Urinary bladder (tissue), 4 donors: ENCODE results near the gene SPOCK1. TPM values are rescaled to one million over a fixed set of nuclear protein-coding genes. Genes with fewer than 3 reads are reported as not detected.

Source experiments
- DNase-seq: peaks from one replicate; pipeline ENCODE4 v3.0.0-alpha.2; 2015; ENCODE audit errors: extremely low spot score
- H3K27ac ChIP-seq: one replicate; pipeline ENCODE4 v1.5.1; 2013; ENCODE audit warnings: low read depth, mild to moderate bottlenecking, moderate library complexity
- H3K36me3 ChIP-seq: one replicate; pipeline ENCODE4 v1.6.1; 2013; ENCODE audit warnings: mild to moderate bottlenecking, moderate library complexity; ENCODE audit not compliant: insufficient read depth
- H3K4me1 ChIP-seq: one replicate; pipeline ENCODE4 v1.6.1; 2013; ENCODE audit warnings: mild to moderate bottlenecking, moderate library complexity; ENCODE audit not compliant: insufficient read depth
- H3K4me3 ChIP-seq: one replicate; pipeline ENCODE4 v1.5.1; 2013; ENCODE audit warnings: low read depth, low read length
- WGBS: extraction: QIAGEN DNeasy Blood & Tissue Kit; methylation state at CpG from one replicate; pipeline ENCODE4 v1.1.7; 2013; 5-methylcytosine and 5-hydroxymethylcytosine counted together
- polyA plus RNA-seq: library from polyadenylated mRNA; stranded (reverse); fragments of 200-250 nt; gene quantifications from one replicate; pipeline ENCODE4 v1.2.3, GENCODE V29; 2013
- total RNA-seq: library from RNA; depleted of rRNA; stranded (reverse); fragments of >200 nt; gene quantifications from one replicate; pipeline ENCODE4 v1.2.3, GENCODE V29; 2014
- donor health status: healthy with polysubstance abuse.
- donor health status: healthy.

SPOCK1 gene
- total and polyA plus RNA-seq, 2 donors = 8.9 to 11.2 TPM

DNA sequence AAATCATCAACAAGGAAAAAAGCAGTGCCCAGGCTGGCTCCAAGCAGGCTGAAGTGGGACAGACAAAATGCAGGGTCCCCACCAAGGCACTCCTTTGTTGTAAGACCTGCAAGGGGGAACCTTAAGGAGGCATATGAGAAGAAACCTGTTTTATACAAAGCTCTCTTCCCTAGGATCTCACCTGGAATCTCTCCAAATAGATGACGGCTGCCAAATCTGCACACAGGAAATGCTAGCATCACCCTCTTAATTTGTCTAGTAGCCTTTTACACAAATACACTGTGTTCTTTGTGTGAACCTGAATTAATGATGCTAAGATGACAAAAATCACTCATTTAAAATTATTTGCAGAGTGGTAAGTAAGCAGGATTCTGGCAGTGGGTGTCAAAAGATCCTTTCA lies 280.2 kb downstream of the SPOCK1 start:
- Histone ChIP-seq H3K36me3 (no peaks in the 10 kb centered on the region), H3K4me3 (no peak overlapping the region), H3K4me1 (no peaks in the 10 kb centered on the region), H3K27ac (no peak overlapping the region)
- WGBS = 33% methylated on average over 1 of the region's 1 CpG
- no peak for DNase-seq

DNA sequence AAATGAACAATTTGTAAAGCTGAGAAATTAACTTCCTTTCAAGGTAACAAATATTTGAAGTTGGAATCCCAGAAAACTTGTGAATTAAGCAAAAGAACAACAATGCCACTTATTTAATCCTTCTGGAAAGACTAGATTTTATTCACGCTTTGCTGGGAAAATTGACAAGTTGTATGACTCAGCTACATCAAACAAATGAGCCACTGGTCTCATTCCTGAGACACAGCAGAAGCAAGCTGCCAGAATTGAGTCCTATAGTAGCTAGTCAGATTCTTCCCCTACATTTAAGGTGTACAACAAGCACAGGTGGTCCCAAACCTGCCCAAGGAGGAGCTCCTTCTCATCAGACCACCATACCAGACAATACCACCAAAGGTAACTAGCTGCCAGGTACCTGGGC lies 280.7 kb downstream of the SPOCK1 start:
- no peak for DNase-seq
- WGBS = 0% methylated on average over 1 of the region's 1 CpG
- Histone ChIP-seq H3K27ac (no peak overlapping the region), H3K4me3 (no peak overlapping the region), H3K4me1 (no peaks in the 10 kb centered on the region), H3K36me3 (no peaks in the 10 kb centered on the region)

DNA sequence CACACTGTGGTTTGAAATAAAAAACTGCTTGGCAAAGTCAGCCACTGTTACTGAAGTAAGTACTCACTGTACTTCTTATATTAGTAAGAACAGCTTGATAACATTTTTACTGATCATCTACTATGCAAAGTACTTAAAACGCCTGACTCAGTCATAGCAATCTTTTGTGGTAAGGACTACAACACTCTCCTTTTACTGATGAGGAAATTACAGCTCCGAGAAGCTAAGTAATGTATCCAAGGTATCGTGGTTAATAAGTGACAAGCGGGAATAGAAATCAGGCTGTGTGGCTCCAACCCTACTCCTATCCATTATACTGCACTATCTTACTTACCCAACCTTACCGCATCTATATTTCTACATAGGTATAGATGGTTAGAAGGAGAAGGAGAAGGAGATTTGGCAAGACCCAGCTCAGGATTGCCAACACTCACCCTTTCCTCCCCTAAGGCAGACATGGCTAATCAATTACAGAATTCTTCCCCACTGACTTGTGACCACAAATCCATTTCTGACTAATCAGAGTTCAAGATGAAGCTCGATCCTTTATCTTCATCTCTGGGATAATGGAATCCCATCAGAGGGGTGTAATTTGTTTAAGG lies 281.4 kb downstream of the SPOCK1 start:
- Histone ChIP-seq H3K27ac (no peak overlapping the region), H3K4me1 (no peaks in the 10 kb centered on the region), H3K36me3 (no peaks in the 10 kb centered on the region), H3K4me3 (no peak overlapping the region)
- no peak for DNase-seq
- 84% methylated on average over 6 of the region's 6 CpGs for WGBS

DNA sequence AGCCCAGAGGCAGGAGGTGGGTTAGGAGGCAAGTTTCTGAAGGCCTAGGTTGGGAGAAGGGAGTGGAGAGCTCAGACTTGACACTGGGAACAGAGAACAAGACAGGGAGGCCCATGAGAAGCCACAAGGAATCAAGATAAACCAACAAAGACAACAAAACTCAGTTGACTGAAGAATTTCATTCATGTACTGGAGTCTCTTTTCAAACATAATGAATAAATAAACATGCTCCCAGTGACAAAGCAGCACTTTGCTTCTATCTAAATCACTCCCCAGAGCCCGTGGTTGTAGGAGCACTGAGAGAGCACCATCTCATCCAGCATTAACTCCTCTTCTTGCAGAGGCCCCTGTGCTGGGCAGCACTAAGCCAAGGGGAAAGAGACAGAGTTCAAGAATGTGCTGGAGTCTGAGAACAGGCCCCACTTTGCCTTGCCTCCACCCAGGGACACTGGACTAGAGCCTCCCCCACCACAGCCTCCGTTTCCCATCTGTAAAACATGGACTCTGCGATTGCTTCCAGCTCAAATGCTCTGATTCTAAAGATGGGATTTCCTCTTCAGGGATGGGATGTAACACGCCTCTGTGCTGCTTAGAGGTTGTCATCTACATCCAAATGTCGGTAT lies 282.0 kb downstream of the SPOCK1 start:
- 87% methylated on average over 5 of the region's 5 CpGs for WGBS
- H3K36me3 ChIP-seq = no peaks in the 10 kb centered on the region
- DNase-seq = no peak
- H3K4me1 ChIP-seq = no peaks in the 10 kb centered on the region
- H3K27ac ChIP-seq = no peak overlapping the region
- no peak overlapping the region for H3K4me3 ChIP-seq

DNA sequence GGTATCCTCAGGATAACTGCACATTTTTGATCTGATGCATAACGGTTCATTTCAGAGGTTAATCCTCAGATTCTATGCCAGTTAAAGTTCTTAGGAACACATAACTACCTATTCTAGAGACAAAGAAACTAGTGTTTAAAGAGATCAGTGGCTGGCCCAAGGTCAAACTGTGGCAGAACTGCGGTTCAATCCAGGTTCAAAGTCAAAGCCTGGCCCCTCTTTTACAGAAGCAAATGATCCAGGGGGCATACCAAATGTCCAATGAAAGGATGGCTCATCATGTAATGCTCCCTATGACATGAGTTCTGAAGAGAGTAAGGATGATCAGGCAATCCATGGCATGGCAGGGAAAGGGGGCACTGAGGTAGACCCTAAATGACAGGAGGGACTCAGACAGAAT lies 283.3 kb downstream of the SPOCK1 start:
- no peak overlapping the region for H3K27ac ChIP-seq
- no peak for DNase-seq
- no peaks in the 10 kb centered on the region for H3K36me3 ChIP-seq
- 83% methylated on average over 2 of the region's 2 CpGs for WGBS
- no peaks in the 10 kb centered on the region for H3K4me1 ChIP-seq
- no peak overlapping the region for H3K4me3 ChIP-seq

DNA sequence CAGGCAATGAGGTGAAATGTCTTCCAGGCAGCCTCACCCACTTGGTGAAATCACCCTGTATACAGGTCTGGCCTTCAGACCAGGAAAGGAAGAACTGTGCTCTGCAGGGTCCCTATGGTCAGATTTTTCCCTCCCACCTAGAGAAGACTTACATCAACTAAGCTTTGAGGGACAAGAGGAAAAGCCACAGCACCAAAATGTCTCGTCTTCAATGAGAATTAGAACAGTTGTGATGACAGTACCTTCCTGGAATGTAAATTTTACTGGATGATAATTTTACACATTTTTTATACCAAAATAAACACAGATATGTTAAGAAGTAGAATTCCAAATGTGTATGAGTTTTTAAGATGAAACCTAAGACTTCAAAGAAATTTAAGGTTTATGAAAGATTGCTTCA lies 283.9 kb downstream of the SPOCK1 start:
- DNase-seq = no peak
- Histone ChIP-seq H3K4me3 (no peak overlapping the region), H3K36me3 (no peaks in the 10 kb centered on the region), H3K27ac (no peak overlapping the region), H3K4me1 (no peaks in the 10 kb centered on the region)
- WGBS = 65% methylated on average over 1 of the region's 1 CpG

DNA sequence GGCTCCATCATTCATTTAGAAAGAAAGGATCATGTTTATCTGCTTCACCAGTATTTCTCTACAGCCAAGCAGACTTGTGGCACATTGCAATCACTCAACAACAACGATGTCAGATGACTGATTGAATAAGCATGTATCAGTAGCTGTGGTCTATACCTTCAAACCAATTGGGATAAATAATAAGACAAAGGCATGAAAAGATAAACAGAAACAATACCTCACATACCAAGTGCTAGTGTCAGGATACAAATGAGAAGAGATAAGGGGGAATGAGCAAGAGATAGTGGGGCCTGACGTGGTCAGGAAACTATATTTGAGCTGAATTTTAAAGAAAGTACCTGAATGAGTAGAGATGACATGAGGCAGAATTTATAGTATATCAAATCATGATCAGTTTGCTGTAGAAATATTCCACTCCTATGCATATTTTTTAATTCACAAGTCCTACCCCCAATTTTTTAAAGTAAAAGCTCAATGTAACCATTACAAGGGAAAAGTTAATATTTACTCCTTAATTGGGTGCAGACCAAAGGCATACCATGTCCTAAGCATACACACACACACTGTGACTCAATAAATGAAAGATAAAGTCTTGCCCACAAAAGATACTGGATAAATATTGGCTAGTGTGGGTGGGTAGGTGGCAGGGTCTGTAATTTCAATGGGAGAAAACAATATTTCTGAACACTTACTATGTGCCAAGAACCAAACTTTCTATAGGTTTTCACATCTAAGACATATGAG lies 284.5 kb downstream of the SPOCK1 start:
- Histone ChIP-seq H3K4me1 (no peaks in the 10 kb centered on the region), H3K27ac (no peak overlapping the region), H3K36me3 (no peaks in the 10 kb centered on the region), H3K4me3 (no peak overlapping the region)
- 58% methylated on average over 2 of the region's 2 CpGs for WGBS
- DNase-seq = no peak

DNA sequence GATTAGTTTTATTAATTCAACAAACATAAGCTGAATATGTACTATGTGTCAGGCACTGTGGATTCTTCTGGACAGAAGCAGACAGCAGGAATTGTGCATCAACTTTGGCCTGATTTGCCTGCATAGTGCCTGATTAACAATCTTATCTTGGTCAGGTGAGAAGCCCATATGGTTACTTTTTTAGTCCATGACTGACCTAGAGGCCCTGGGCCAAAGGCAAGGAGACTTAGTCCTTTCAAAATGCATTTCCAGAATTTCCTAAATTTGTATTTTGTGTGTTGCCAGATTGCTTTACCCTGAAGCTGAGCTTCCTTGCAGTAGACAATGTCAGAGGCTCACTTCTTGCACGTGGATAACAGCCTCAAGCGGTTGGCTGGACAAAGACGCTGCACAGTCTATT lies 286.7 kb downstream of the SPOCK1 start:
- no peak overlapping the region for H3K27ac ChIP-seq
- H3K4me1 ChIP-seq = no peaks in the 10 kb centered on the region
- DNase-seq = no peak
- 88% methylated on average over 3 of the region's 3 CpGs for WGBS
- H3K36me3 ChIP-seq = no peaks in the 10 kb centered on the region
- H3K4me3 ChIP-seq = no peak overlapping the region

DNA sequence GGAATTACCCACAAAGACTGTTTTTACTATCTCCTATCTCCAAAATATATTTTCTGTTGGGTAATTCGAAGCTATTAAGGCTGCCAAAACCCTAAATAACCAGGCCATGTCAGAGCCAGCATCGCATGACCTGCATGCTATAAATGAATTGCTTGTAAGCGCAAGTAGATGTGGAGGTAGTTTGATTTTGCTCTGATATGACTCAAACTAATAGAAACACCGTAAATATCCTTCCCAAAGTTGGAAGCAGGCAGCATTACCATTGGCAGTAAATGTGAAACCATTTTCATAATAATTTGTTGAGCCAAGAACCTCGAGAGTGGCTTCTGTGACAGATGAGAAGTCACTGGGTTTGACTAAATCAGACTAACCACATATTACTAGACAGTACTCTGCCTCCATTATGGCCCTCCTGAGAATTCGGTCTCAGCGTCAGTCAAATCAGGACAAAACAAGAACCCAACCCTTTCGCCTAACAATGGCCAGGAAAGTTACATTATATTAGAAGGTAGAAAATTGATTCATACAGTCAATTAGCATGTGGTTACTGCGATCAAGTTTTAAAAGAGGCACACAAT lies 289.8 kb downstream of the SPOCK1 start:
- Histone ChIP-seq H3K36me3 (no peaks in the 10 kb centered on the region), H3K4me1 (no peaks in the 10 kb centered on the region), H3K4me3 (no peak overlapping the region), H3K27ac (no peak overlapping the region)
- no peak for DNase-seq
- 64% methylated on average over 9 of the region's 9 CpGs for WGBS

DNA sequence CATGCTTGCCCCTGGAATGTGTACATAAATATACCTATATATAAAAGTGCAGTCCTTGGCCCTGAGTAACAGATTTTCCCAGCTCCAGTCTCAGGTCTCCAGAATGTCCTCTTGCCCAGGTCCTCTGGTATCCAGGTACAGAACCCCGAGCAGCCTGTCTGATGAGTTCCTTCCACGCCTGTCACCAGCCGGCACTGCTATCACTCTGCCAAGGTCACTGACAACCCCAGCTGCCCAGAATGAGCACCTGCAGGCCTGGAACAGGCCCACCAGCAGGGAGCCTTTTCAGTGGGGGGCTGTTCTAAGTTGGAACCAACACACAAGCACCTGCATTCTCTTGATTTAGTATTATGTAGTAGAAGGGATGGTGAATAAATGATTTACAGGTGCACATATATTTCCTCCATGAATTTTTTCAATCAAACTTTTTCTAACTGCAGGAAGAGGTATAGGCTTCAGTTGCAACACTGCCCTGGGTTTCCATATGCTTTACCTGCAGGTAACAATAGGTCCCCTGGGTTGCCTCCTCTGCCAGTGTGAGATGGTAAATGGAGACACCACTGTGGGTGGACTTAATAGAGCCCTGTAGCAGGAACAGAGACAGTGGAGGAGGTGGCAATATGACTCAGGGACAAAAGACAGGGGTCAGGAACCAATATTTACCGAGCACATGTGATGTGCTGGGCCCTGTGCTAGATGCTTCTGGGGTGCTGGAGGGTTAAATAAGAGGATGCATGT lies 291.9 kb downstream of the SPOCK1 start:
- 85% methylated on average over 4 of the region's 4 CpGs for WGBS
- no peak overlapping the region for H3K27ac ChIP-seq
- no peaks in the 10 kb centered on the region for H3K4me1 ChIP-seq
- no peaks in the 10 kb centered on the region for H3K36me3 ChIP-seq
- DNase-seq = no peak
- H3K4me3 ChIP-seq = no peak overlapping the region

DNA sequence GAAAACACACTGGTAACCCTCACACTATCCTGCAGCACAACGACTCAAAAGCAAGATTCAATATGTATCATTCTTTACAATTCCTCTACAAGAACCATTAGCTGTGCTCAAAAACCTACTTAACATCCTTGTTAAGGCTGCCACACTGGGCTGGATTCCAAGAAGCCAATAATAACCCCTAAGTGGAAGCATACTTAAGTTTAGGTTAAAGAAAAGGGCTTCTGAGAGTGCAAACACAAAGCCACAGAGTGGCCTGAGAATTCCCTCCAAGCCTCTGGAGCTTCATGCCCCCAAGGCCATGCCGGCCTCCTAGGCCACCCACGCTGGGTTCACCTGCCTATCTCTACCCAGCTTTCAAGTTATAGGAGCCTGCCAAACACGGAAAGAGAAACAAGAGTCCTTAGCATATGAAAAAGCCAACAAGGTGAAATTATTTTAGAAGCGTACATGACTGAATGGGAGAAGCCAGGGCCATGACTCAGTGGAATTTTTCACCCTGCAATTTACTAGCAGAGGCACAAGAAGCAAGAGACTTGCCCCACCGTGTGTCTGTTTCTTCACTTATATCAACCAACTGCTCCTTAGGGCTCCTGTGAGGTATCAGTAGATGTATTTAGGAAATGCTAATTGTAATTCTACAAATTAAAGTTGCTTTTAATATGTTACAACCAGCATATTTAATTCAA lies 293.0 kb downstream of the SPOCK1 start:
- WGBS = 71% methylated on average over 6 of the region's 6 CpGs
- no peak for DNase-seq
- H3K27ac ChIP-seq = no peak overlapping the region

DNA sequence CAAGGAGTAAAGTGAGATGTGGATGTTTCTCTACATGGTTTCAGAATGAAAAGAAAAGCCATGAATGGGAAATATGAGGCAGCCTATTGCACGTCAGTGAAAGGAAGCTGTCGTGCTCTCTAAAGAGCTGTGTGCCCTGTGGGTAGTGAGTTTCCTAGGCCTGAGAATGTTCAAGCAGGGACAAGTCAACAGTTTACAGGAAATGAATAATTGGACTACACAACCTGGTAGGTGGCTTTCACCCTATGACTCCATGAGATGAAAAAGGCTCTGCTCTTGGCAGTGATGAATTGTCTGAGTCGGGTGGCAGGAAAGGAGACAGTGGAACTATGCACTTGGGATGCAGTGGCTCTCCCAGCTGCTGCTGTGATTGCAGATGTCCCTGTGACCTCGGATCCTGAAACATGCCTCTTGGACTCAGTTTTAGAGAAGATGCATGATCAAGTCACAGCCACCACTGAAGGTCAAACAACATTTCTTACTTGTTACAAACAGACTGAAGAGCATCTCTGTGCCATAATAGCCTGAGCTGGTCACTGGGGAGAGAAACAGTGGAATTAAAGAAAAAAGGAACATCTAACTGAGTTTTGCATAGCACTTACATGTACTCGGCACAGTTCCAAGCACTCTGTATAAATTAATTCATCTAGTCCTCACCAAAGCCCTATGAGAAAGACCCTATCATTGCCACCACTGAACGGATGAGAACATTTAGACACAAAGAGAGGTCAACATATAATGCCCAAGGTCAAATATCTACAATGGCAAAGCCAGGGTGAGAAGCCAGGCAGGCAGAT lies 293.7 kb downstream of the SPOCK1 start:
- 65% methylated on average over 6 of the region's 6 CpGs for WGBS
- H3K4me1 ChIP-seq = no peaks in the 10 kb centered on the region

More for the DNA sequence above, 293.0 kb downstream of the SPOCK1 start:
- Histone ChIP-seq H3K4me1 (no peaks in the 10 kb centered on the region), H3K4me3 (no peak overlapping the region), H3K36me3 (no peaks in the 10 kb centered on the region)

More for the DNA sequence above, 293.7 kb downstream of the SPOCK1 start:
- H3K4me3 ChIP-seq = no peak overlapping the region
- H3K27ac ChIP-seq = no peak overlapping the region
- DNase-seq = no peak
- H3K36me3 ChIP-seq = no peaks in the 10 kb centered on the region
